HepG2 (cell line): ENCODE data around the gene BTK. TPM values are rescaled to one million over a fixed set of nuclear protein-coding genes. Genes with fewer than 3 reads are reported as not detected.

Source experiments
- ATAC-seq: fragments of 200-7000 bp; cut with Tn5 transposase; 3 replicates; pipeline ENCODE4 v1.9.1; 2020; ENCODE audit warnings: mild to moderate bottlenecking, moderate library complexity
- BruUV-seq: library from RNA; stranded (reverse); fragments of 400-500 nt; replicated peaks from 2 replicates; lab custom pipeline; 2021; lab: Mats Ljungman, UMichigan
- CTCF ChIA-PET: fragments of 300-600 bp; formaldehyde crosslinking; extraction: SDS; loops from one replicate; lab custom pipeline; 2021; ENCODE audit warnings: low total read pairs, inconsistent platforms, low intra/inter-chr PET ratio; lab: Yijun Ruan, JAX
- POLR2A ChIA-PET: fragments of 350-600 bp; sonication (Branson Sonifier 250); formaldehyde crosslinking; loops from one replicate; lab custom pipeline; 2020; ENCODE audit warnings: antibody characterized with exemption, inconsistent platforms; lab: Yijun Ruan, JAX
- DNase-seq: peaks from one replicate; pipeline ENCODE4 v3.0.0-alpha.2; 2015; ENCODE audit warnings: low spot score
- FAIRE-seq: peaks from 3 replicates; lab custom pipeline; 2011; peaks lifted over from hg19 to GRCh38; lab: Jason Lieb, UNC
- H2AFZ ChIP-seq: one replicate; pipeline ENCODE4 v1.6.1; 2011; ENCODE audit warnings: low read length, inconsistent platforms
- H3K27ac ChIP-seq: fragments of 300-600 bp; 3 replicates; pipeline ENCODE4 v1.8.0; 2011; ENCODE audit warnings: mixed run types, mild to moderate bottlenecking, mixed read lengths, low read length, inconsistent platforms; ENCODE audit not compliant: insufficient read depth; ENCODE audit errors: extremely low read length
- H3K27me3 ChIP-seq, 2 experiments: fragments of 200-600 bp in 1 of 2; 2 replicates in 1 of 2; 3 replicates in 1 of 2; pipeline versions ENCODE4 v1.6.0 to v1.8.0; 2011; ENCODE audit warnings: low read length in 2 of 2, mild to moderate bottlenecking in 2 of 2, moderate library complexity in 2 of 2, inconsistent platforms in 1 of 2; ENCODE audit not compliant: insufficient read depth in 2 of 2, control insufficient read depth in 1 of 2
- H3K36me3 ChIP-seq, 2 experiments: fragments of 200-600 bp in 1 of 2; replicated peaks in 1 of 2; 2 replicates in 1 of 2; 3 replicates in 1 of 2; pipeline versions ENCODE4 v1.5.1 to v1.8.0; 2011; ENCODE audit warnings: low read length in 2 of 2, inconsistent platforms in 1 of 2; ENCODE audit not compliant: insufficient read depth in 2 of 2, control insufficient read depth in 1 of 2
- H3K4me1 ChIP-seq: 2 replicates; pipeline ENCODE4 v1.5.1; 2012; ENCODE audit warnings: low read length, inconsistent platforms; ENCODE audit not compliant: insufficient read depth
- H3K4me2 ChIP-seq: 2 replicates; pipeline ENCODE4 v1.6.0; 2011; ENCODE audit warnings: low read depth, low read length, inconsistent platforms
- H3K4me3 ChIP-seq, 3 experiments: fragments of 200-600 bp in 1 of 3; sonication (generic), shearing (Covaris generic) in 1 of 3; replicated peaks in 1 of 3; 2 replicates each; pipeline ENCODE4 v1.5.1; 2011 to 2016; ENCODE audit warnings: low read length in 3 of 3, inconsistent platforms in 2 of 3, low read depth in 2 of 3, mild to moderate bottlenecking in 2 of 3, control low read depth in 1 of 3, mixed read lengths in 1 of 3; ENCODE audit not compliant: insufficient read depth in 1 of 3
- H3K79me2 ChIP-seq: one replicate; pipeline ENCODE4 v1.6.1; 2011; ENCODE audit warnings: low read length, inconsistent platforms; ENCODE audit not compliant: insufficient read depth
- H3K9ac ChIP-seq: 2 replicates; pipeline ENCODE4 v1.6.0; 2011; ENCODE audit warnings: mild to moderate bottlenecking, low read depth, low read length, inconsistent platforms; ENCODE audit not compliant: insufficient read depth
- H3K9me3 ChIP-seq: 2 replicates; pipeline ENCODE4 v1.5.1; 2012; ENCODE audit warnings: mild to moderate bottlenecking, low read length
- H4K20me1 ChIP-seq: 2 replicates; pipeline ENCODE4 v1.6.0; 2011; ENCODE audit warnings: inconsistent platforms, mild to moderate bottlenecking, low read length, moderate library complexity; ENCODE audit not compliant: insufficient read depth
- ARNT2 ChIP-seq: sonication (generic); formaldehyde crosslinking; IDR thresholded peaks from 2 replicates; pipeline ENCODE4 v1.8.0; 2022; ENCODE audit warnings: mild to moderate bottlenecking, low read depth, missing genetic modification reagents, moderate library complexity
- HDAC2 ChIP-seq: sonication (generic); formaldehyde crosslinking; IDR thresholded peaks from 2 replicates; pipeline ENCODE4 v1.4.0; 2020; ENCODE audit warnings: missing genetic modification reagents
- REL ChIP-seq: sonication (generic); formaldehyde crosslinking; conservative IDR thresholded peaks from 2 replicates; pipeline ENCODE4 v1.8.0; 2022; ENCODE audit warnings: mild to moderate bottlenecking, missing genetic modification reagents, moderate library complexity
- WGBS: methylation state at CpG from one replicate; pipeline ENCODE4 v1.1.6; 2017; ENCODE audit warnings: low lambda C conversion rate; 5-methylcytosine and 5-hydroxymethylcytosine counted together
- in situ Hi-C: cut with HindIII; loops from 2 replicates; pipeline ENCODE4 v1.10.0; 2017; ENCODE audit warnings: low pct_unique_long_range_greater_than_20kb; ENCODE audit not compliant: extremely low pct_ligation_motif_present
- intact Hi-C: fragments of 100-400 bp; cut with micrococcal nuclease; formaldehyde crosslinking; loops from one replicate; pipeline ENCODE4 v1.10.0; 2022; ENCODE audit not compliant: unreplicated experiment
- polyA plus RNA-seq, 8 experiments: library from polyadenylated mRNA; depleted of rRNA in 3 of 8; stranded (reverse) in 7 of 8; unstranded in 1 of 8; fragments of >200 nt; fragmentation: Illumina TruSeq in 4 of 8; extraction: Trizol in 4 of 8; gene quantifications; 2 replicates each; pipeline versions ENCODE4 v1.2.1 to v1.2.3, GENCODE V29; 2011 to 2016; ENCODE audit warnings: low read depth in 4 of 8, missing spikeins in 1 of 8, mixed read lengths in 1 of 8; ENCODE audit not compliant: insufficient read depth in 1 of 8
- total RNA-seq, 5 experiments: library from RNA; depleted of rRNA; stranded (reverse); fragments of >200 nt; fragmentation: Illumina TruSeq; extraction: Trizol; gene quantifications; 2 replicates each; pipeline ENCODE4 v1.2.3, GENCODE V29; 2016; ENCODE audit warnings: low read depth in 1 of 5
- TF ChIP-seq, protein P1 (sequence below): sonication (generic); IDR thresholded peaks from 2 replicates; pipeline ENCODE4 v1.6.1; 2016; ENCODE audit warnings: low read depth, borderline replicate concordance
- TF ChIP-seq, protein P2 (sequence below): sonication (generic); formaldehyde crosslinking; IDR thresholded peaks from 2 replicates; pipeline ENCODE4 v1.5.1; 2020; ENCODE audit warnings: mild to moderate bottlenecking, missing genetic modification reagents, borderline replicate concordance
- TF ChIP-seq, protein P3 (sequence below): sonication (generic); formaldehyde crosslinking; IDR thresholded peaks from 2 replicates; pipeline ENCODE4 v1.5.1; 2020; ENCODE audit warnings: mild to moderate bottlenecking, missing genetic modification reagents, borderline replicate concordance

Gene BTK
- total and polyA plus RNA-seq, 2 of the 13 experiments (the other 11 are each of a cell fraction or from before 2014, with no cell fraction given), result not detected

DNA sequence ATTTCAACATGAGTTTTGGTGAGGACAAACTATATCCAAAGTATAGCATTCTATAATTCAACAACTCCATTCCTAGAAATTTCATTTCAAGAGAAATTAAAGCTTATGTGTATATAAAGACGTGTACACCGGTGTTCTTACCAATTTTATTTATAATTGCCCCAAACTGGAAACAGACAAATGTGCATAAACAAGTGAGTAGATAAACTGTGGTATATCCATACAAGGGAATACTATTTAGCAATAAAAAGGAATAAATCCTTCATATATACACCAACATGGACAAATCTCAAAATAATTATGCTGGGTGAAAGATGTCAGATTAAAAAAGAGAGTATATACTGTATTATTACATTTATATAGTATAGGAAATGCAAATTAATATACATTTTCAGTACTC, 42.0 kb upstream of the BTK start:
- in situ Hi-C loops (no loop called here), intact Hi-C loops (no loop called here)
- no peaks in the 10 kb centered on the region for H3K36me3 ChIP-seq
- H3K27ac ChIP-seq, result no peak overlapping the region
- BruUV-seq, result no TSS peak
- ChIA-PET POLR2A (no interaction called here), CTCF (no interaction called here)
- no peak overlapping the region for H3K4me3 ChIP-seq
- H3K4me1 ChIP-seq, result no peaks in the 10 kb centered on the region
- TF ChIP-seq HDAC2 (CRISPR knock-in tag) (no peak), ARNT2 (CRISPR knock-in tag) (no peak), REL (CRISPR knock-in tag) (no peak)
- TF ChIP-seq, protein P1, sequence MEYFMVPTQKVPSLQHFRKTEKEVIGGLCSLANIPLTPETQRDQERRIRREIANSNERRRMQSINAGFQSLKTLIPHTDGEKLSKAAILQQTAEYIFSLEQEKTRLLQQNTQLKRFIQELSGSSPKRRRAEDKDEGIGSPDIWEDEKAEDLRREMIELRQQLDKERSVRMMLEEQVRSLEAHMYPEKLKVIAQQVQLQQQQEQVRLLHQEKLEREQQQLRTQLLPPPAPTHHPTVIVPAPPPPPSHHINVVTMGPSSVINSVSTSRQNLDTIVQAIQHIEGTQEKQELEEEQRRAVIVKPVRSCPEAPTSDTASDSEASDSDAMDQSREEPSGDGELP, result no peak
- TF ChIP-seq, protein P2, sequence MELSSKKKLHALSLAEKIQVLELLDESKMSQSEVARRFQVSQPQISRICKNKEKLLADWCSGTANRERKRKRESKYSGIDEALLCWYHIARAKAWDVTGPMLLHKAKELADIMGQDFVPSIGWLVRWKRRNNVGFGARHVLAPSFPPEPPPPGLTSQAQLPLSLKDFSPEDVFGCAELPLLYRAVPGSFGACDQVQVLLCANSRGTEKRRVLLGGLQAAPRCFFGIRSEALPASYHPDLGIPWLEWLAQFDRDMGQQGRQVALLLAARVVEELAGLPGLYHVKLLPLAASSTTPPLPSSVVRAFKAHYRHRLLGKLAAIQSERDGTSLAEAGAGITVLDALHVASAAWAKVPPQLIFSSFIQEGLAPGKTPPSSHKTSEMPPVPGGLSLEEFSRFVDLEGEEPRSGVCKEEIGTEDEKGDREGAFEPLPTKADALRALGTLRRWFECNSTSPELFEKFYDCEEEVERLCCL, result no peak
- TF ChIP-seq, protein P3, sequence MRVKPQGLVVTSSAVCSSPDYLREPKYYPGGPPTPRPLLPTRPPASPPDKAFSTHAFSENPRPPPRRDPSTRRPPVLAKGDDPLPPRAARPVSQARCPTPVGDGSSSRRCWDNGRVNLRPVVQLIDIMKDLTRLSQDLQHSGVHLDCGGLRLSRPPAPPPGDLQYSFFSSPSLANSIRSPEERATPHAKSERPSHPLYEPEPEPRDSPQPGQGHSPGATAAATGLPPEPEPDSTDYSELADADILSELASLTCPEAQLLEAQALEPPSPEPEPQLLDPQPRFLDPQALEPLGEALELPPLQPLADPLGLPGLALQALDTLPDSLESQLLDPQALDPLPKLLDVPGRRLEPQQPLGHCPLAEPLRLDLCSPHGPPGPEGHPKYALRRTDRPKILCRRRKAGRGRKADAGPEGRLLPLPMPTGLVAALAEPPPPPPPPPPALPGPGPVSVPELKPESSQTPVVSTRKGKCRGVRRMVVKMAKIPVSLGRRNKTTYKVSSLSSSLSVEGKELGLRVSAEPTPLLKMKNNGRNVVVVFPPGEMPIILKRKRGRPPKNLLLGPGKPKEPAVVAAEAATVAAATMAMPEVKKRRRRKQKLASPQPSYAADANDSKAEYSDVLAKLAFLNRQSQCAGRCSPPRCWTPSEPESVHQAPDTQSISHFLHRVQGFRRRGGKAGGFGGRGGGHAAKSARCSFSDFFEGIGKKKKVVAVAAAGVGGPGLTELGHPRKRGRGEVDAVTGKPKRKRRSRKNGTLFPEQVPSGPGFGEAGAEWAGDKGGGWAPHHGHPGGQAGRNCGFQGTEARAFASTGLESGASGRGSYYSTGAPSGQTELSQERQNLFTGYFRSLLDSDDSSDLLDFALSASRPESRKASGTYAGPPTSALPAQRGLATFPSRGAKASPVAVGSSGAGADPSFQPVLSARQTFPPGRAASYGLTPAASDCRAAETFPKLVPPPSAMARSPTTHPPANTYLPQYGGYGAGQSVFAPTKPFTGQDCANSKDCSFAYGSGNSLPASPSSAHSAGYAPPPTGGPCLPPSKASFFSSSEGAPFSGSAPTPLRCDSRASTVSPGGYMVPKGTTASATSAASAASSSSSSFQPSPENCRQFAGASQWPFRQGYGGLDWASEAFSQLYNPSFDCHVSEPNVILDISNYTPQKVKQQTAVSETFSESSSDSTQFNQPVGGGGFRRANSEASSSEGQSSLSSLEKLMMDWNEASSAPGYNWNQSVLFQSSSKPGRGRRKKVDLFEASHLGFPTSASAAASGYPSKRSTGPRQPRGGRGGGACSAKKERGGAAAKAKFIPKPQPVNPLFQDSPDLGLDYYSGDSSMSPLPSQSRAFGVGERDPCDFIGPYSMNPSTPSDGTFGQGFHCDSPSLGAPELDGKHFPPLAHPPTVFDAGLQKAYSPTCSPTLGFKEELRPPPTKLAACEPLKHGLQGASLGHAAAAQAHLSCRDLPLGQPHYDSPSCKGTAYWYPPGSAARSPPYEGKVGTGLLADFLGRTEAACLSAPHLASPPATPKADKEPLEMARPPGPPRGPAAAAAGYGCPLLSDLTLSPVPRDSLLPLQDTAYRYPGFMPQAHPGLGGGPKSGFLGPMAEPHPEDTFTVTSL (CRISPR knock-in tag), result no peak
- ATAC-seq (no peak), DNase-seq (no peak), FAIRE-seq (no peak)
- no peaks in the 10 kb centered on the region for H3K27me3 ChIP-seq
- no peak overlapping the region for H3K4me2 ChIP-seq
- H3K9ac ChIP-seq, result no peak overlapping the region
- no peaks in the 10 kb centered on the region for H3K79me2 ChIP-seq
- H3K9me3 ChIP-seq, result no peaks in the 10 kb centered on the region
- H2AFZ ChIP-seq, result no peak overlapping the region
- H4K20me1 ChIP-seq, result no peaks in the 10 kb centered on the region
- 0% methylated on average over 2 of the region's 2 CpGs for WGBS
